Activated naive CD8-positive, alpha-beta T cell treated with anti-CD3 and anti-CD28 coated beads for 36 hours (primary cell): ENCODE measurements around the gene MKS1. TPM values are rescaled to one million over a fixed set of nuclear protein-coding genes. Genes with fewer than 3 reads are reported as not detected.
A peak's percentile ranks its signal among the peaks of the same experiment; 100 is the strongest.

ENCODE experiments used
- DNase-seq: peaks from one replicate; pipeline ENCODE4 v3.0.0; 2021
- H3K27ac Mint-ChIP-seq: one replicate; pipeline ENCODE4 v1.8.0; 2022; ENCODE audit warnings: mild to moderate bottlenecking, moderate library complexity, mixed read lengths
- H3K27me3 Mint-ChIP-seq: one replicate; pipeline ENCODE4 v1.8.0; 2022; ENCODE audit warnings: mild to moderate bottlenecking, mixed read lengths
- H3K36me3 Mint-ChIP-seq: one replicate; pipeline ENCODE4 v1.8.0; 2021; ENCODE audit warnings: mild to moderate bottlenecking, mixed read lengths
- H3K4me1 Mint-ChIP-seq: one replicate; pipeline ENCODE4 v1.8.0; 2021; ENCODE audit warnings: mixed read lengths
- H3K4me3 Mint-ChIP-seq: one replicate; pipeline ENCODE4 v1.8.0; 2022; ENCODE audit warnings: mild to moderate bottlenecking, moderate library complexity, mixed read lengths
- H3K9me3 Mint-ChIP-seq: one replicate; pipeline ENCODE4 v1.8.0; 2022; ENCODE audit warnings: mixed read lengths
- total RNA-seq, 2 experiments: library from RNA; stranded (reverse); gene quantifications; one replicate each; pipeline ENCODE4 v1.2.3, GENCODE V29; 2021

The MKS1 gene
- 10 to 100 TPM; 24.3 to 27.0 TPM for total RNA-seq

GRCh38 chr17:58219007-58219788, at the start of gene MKS1:
Gene MKS1 (minus strand): TSS chr17:58219255. CDS start chr17:58219230, 25 bp downstream.
- H3K4me3 Mint-ChIP-seq = peak within 1 kb of the TSS; percentile 95
- no peaks in the 10 kb centered on the region for H3K9me3 Mint-ChIP-seq
- H3K4me1 Mint-ChIP-seq = peaks cover 19% of the 10 kb centered on the region
- peak within 1 kb of the TSS; percentile 91 for H3K27ac Mint-ChIP-seq
- no peaks in the 10 kb centered on the region for H3K36me3 Mint-ChIP-seq
- DNase-seq = peak; percentile 98
- no peaks in the 10 kb centered on the region for H3K27me3 Mint-ChIP-seq

GRCh38 chr17:58268326-58268725, 49.3 kb upstream of the MKS1 start:
- H3K27me3 Mint-ChIP-seq = peaks cover 33% of the 10 kb centered on the region
- H3K27ac Mint-ChIP-seq = no peak overlapping the region
- no peaks in the 10 kb centered on the region for H3K4me1 Mint-ChIP-seq
- no peak for DNase-seq
- H3K4me3 Mint-ChIP-seq = no peak overlapping the region
- no peaks in the 10 kb centered on the region for H3K36me3 Mint-ChIP-seq
- H3K9me3 Mint-ChIP-seq = no peaks in the 10 kb centered on the region

GRCh38 chr17:58267347-58268324, 48.6 kb upstream of the MKS1 start:
- Mint-ChIP-seq H3K4me1 (no peaks in the 10 kb centered on the region), H3K27ac (no peak overlapping the region), H3K36me3 (no peaks in the 10 kb centered on the region), H3K9me3 (no peaks in the 10 kb centered on the region), H3K27me3 (peaks cover 40% of the 10 kb centered on the region), H3K4me3 (no peak overlapping the region)
- no peak for DNase-seq

GRCh38 chr17:58265902-58266875, 47.1 kb upstream of the MKS1 start:
- no peaks in the 10 kb centered on the region for H3K4me1 Mint-ChIP-seq
- no peak overlapping the region for H3K27ac Mint-ChIP-seq
- H3K4me3 Mint-ChIP-seq = no peak overlapping the region
- no peak for DNase-seq
- peaks cover 54% of the 10 kb centered on the region for H3K27me3 Mint-ChIP-seq
- no peaks in the 10 kb centered on the region for H3K9me3 Mint-ChIP-seq
- H3K36me3 Mint-ChIP-seq = no peaks in the 10 kb centered on the region

- Mint-ChIP-seq H3K4me3 (no peak overlapping the region), H3K4me1 (no peaks in the 10 kb centered on the region), H3K27me3 (peaks cover 63% of the 10 kb centered on the region), H3K27ac (no peak overlapping the region), H3K9me3 (no peaks in the 10 kb centered on the region), H3K36me3 (no peaks in the 10 kb centered on the region)
- no peak for DNase-seq
Observed at GRCh38 chr17:58265271-58265670, 46.2 kb upstream of the MKS1 start.

- peaks cover 68% of the 10 kb centered on the region for H3K27me3 Mint-ChIP-seq
- DNase-seq = no peak
- no peak overlapping the region for H3K27ac Mint-ChIP-seq
Observed at GRCh38 chr17:58264407-58265103, 45.5 kb upstream of the MKS1 start.

GRCh38 chr17:58263773-58264172, 44.7 kb upstream of the MKS1 start:
- H3K4me1 Mint-ChIP-seq = no peaks in the 10 kb centered on the region
- DNase-seq = no peak
- peaks cover 73% of the 10 kb centered on the region for H3K27me3 Mint-ChIP-seq
- H3K36me3 Mint-ChIP-seq = no peaks in the 10 kb centered on the region
- no peak overlapping the region for H3K27ac Mint-ChIP-seq
- no peaks in the 10 kb centered on the region for H3K9me3 Mint-ChIP-seq
- H3K4me3 Mint-ChIP-seq = no peak overlapping the region

More at GRCh38 chr17:58264407-58265103, 45.5 kb upstream of the MKS1 start:
- Mint-ChIP-seq H3K36me3 (no peaks in the 10 kb centered on the region), H3K4me3 (no peak overlapping the region), H3K4me1 (no peaks in the 10 kb centered on the region), H3K9me3 (no peaks in the 10 kb centered on the region)

GRCh38 chr17:58262149-58262548, 43.1 kb upstream of the MKS1 start:
- Mint-ChIP-seq H3K27ac (no peak overlapping the region), H3K4me3 (no peak overlapping the region)

GRCh38 chr17:58254803-58255202, 35.7 kb upstream of the MKS1 start:
- Mint-ChIP-seq H3K27me3 (peaks cover 36% of the 10 kb centered on the region), H3K4me1 (no peaks in the 10 kb centered on the region), H3K36me3 (no peaks in the 10 kb centered on the region), H3K27ac (no peak overlapping the region), H3K4me3 (no peak overlapping the region), H3K9me3 (no peaks in the 10 kb centered on the region)
- no peak for DNase-seq

More at GRCh38 chr17:58262149-58262548, 43.1 kb upstream of the MKS1 start:
- Mint-ChIP-seq H3K27me3 (peaks cover 84% of the 10 kb centered on the region), H3K4me1 (no peaks in the 10 kb centered on the region), H3K36me3 (no peaks in the 10 kb centered on the region), H3K9me3 (no peaks in the 10 kb centered on the region)
- no peak for DNase-seq

- no peak for DNase-seq
- Mint-ChIP-seq H3K27me3 (peaks cover 33% of the 10 kb centered on the region), H3K4me1 (peaks cover 7% of the 10 kb centered on the region), H3K4me3 (no peak overlapping the region), H3K36me3 (no peaks in the 10 kb centered on the region), H3K9me3 (no peaks in the 10 kb centered on the region), H3K27ac (peak overlapping the region; percentile 13)
Observed at GRCh38 chr17:58253082-58253481, 34.0 kb upstream of the MKS1 start.

GRCh38 chr17:58252141-58252540, 33.1 kb upstream of the MKS1 start:
- no peaks in the 10 kb centered on the region for H3K36me3 Mint-ChIP-seq
- H3K27me3 Mint-ChIP-seq = peaks cover 25% of the 10 kb centered on the region
- DNase-seq = no peak
- no peak overlapping the region for H3K27ac Mint-ChIP-seq
- peaks cover 13% of the 10 kb centered on the region for H3K4me1 Mint-ChIP-seq
- no peaks in the 10 kb centered on the region for H3K9me3 Mint-ChIP-seq
- H3K4me3 Mint-ChIP-seq = no peak overlapping the region

GRCh38 chr17:58250344-58251011, 31.4 kb upstream of the MKS1 start:
- DNase-seq = no peak
- Mint-ChIP-seq H3K27ac (no peak overlapping the region), H3K4me1 (peaks cover 13% of the 10 kb centered on the region), H3K9me3 (no peaks in the 10 kb centered on the region), H3K36me3 (no peaks in the 10 kb centered on the region), H3K27me3 (peaks cover 19% of the 10 kb centered on the region), H3K4me3 (no peak overlapping the region)

- peak overlapping the region; percentile 71 for H3K4me3 Mint-ChIP-seq
- no peak overlapping the region for H3K27ac Mint-ChIP-seq
- no peaks in the 10 kb centered on the region for H3K9me3 Mint-ChIP-seq
- no peaks in the 10 kb centered on the region for H3K36me3 Mint-ChIP-seq
- peaks cover 23% of the 10 kb centered on the region for H3K27me3 Mint-ChIP-seq
- H3K4me1 Mint-ChIP-seq = peaks cover 13% of the 10 kb centered on the region
- DNase-seq = peak; percentile 75
Observed at GRCh38 chr17:58249270-58250133, 30.4 kb upstream of the MKS1 start.
